SK-N-SH (cell line): ENCODE data around the gene CASK. TPM values are rescaled to one million over a fixed set of nuclear protein-coding genes. Genes with fewer than 3 reads are reported as not detected.

ENCODE experiments used
- CTCF ChIA-PET: fragments of 300-600, 350-600 bp; formaldehyde crosslinking; extraction: SDS; loops from one replicate; lab custom pipeline; 2021; lab: Yijun Ruan, JAX
- POLR2A ChIA-PET: fragments of 350-600 bp; sonication (Branson Sonifier 250); formaldehyde crosslinking; extraction: SDS; loops from one replicate; lab custom pipeline; 2020; ENCODE audit warnings: antibody characterized with exemption, inconsistent platforms; lab: Yijun Ruan, JAX
- DNase-seq: peaks from one replicate; pipeline ENCODE4 v3.0.0; 2012
- H2AFZ ChIP-seq: fragments of 200-600 bp; sonication (generic); 2 replicates; pipeline ENCODE4 v1.8.1; 2016; ENCODE audit warnings: antibody characterized with exemption, mild to moderate bottlenecking, low read depth
- H3F3A ChIP-seq: fragments of 200-600 bp; sonication (generic); replicated peaks from 2 replicates; pipeline ENCODE3; 2016; ENCODE audit warnings: antibody characterized with exemption, mild to moderate bottlenecking; ENCODE audit not compliant: insufficient read depth
- H3K27ac ChIP-seq, 2 experiments: fragments of 200-500 bp in 1 of 2; fragments of 200-600 bp in 1 of 2; sonication (Bioruptor generic) in 1 of 2; sonication (generic), shearing (Covaris generic) in 1 of 2; 2 replicates each; pipeline versions ENCODE4 v1.5.1 to v1.6.1; 2014 to 2016; ENCODE audit warnings: low read depth in 2 of 2, inconsistent platforms in 1 of 2, low read length in 1 of 2, mild to moderate bottlenecking in 1 of 2, mixed read lengths in 1 of 2
- H3K27me3 ChIP-seq: fragments of 200-600 bp; sonication (generic), shearing (Covaris generic); 2 replicates; pipeline ENCODE4 v1.6.1; 2016; ENCODE audit warnings: mixed run types; ENCODE audit not compliant: insufficient read depth
- H3K36me3 ChIP-seq, 2 experiments: fragments of 200-500 bp in 1 of 2; fragments of 200-600 bp in 1 of 2; sonication (Bioruptor generic) in 1 of 2; sonication (generic) in 1 of 2; replicated peaks in 1 of 2; 2 replicates each; pipeline versions ENCODE3 to v1.5.1; 2014 to 2016; ENCODE audit warnings: low read length in 1 of 2, mild to moderate bottlenecking in 1 of 2; ENCODE audit not compliant: insufficient read depth in 2 of 2, control insufficient read depth in 1 of 2
- H3K4me1 ChIP-seq, 2 experiments: fragments of 200-500 bp in 1 of 2; fragments of 200-600 bp in 1 of 2; sonication (Bioruptor generic) in 1 of 2; sonication (generic), shearing (Covaris generic) in 1 of 2; 2 replicates each; pipeline versions ENCODE4 v1.5.1 to v1.6.1; 2014 to 2016; ENCODE audit warnings: low read depth in 1 of 2, low read length in 1 of 2, mixed run types in 1 of 2; ENCODE audit not compliant: insufficient read depth in 2 of 2, control insufficient read depth in 1 of 2
- H3K4me2 ChIP-seq: fragments of 200-600 bp; sonication (generic), shearing (Covaris generic); 2 replicates; pipeline ENCODE4 v1.6.1; 2017; ENCODE audit warnings: mixed run types
- H3K4me3 ChIP-seq, 2 experiments: fragments of 200-500 bp in 1 of 2; fragments of 200-600 bp in 1 of 2; sonication (Bioruptor generic) in 1 of 2; sonication (generic), shearing (Covaris generic) in 1 of 2; 2 replicates each; pipeline versions ENCODE4 v1.5.1 to v1.8.1; 2014 to 2016; ENCODE audit warnings: low read depth in 2 of 2, inconsistent platforms in 1 of 2, low read length in 1 of 2, mild to moderate bottlenecking in 1 of 2, mixed read lengths in 1 of 2, moderate library complexity in 1 of 2
- H3K79me2 ChIP-seq: fragments of 200-600 bp; sonication (generic); 2 replicates; pipeline ENCODE4 v1.8.1; 2017; ENCODE audit warnings: mild to moderate bottlenecking; ENCODE audit not compliant: insufficient read depth
- H3K9ac ChIP-seq: fragments of 200-600 bp; sonication (generic); 2 replicates; pipeline ENCODE4 v1.6.1; 2017; ENCODE audit warnings: mixed run types
- H3K9me2 ChIP-seq: fragments of 200-600 bp; sonication (generic); 2 replicates; pipeline ENCODE4 v1.6.1; 2017; ENCODE audit warnings: mixed run types
- H3K9me3 ChIP-seq: fragments of 200-600 bp; sonication (generic); 2 replicates; pipeline ENCODE4 v1.6.1; 2017; ENCODE audit warnings: mixed run types, mild to moderate bottlenecking, moderate library complexity
- H4K20me1 ChIP-seq: fragments of 200-600 bp; sonication (generic); 2 replicates; pipeline ENCODE4 v1.6.1; 2017; ENCODE audit warnings: mild to moderate bottlenecking, mixed run types; ENCODE audit not compliant: insufficient read depth
- CHD2 ChIP-seq: fragments of 150-350 bp; IDR thresholded peaks from 2 replicates; pipeline ENCODE4 v1.6.1; 2018; ENCODE audit warnings: low read length; ENCODE audit not compliant: partially characterized antibody
- CTCF ChIP-seq: fragments of 200-600 bp; sonication (generic); IDR thresholded peaks from 2 replicates; pipeline ENCODE4 v1.6.1; 2017; ENCODE audit warnings: antibody characterized with exemption, mild to moderate bottlenecking, moderate library complexity
- ELF1 ChIP-seq: IDR thresholded peaks from 2 replicates; pipeline ENCODE4 v1.4.0; 2012
- EP300 ChIP-seq, 2 experiments: IDR thresholded peaks; 2 replicates each; pipeline versions ENCODE4 v1.4.0 to v1.6.1; 2012; ENCODE audit warnings: borderline replicate concordance in 1 of 2, low read depth in 1 of 2, low read length in 1 of 2
- FOSL2 ChIP-seq: IDR thresholded peaks from 2 replicates; pipeline ENCODE4 v1.4.0; 2012; ENCODE audit warnings: low read depth, mild to moderate bottlenecking, moderate library complexity, borderline replicate concordance
- FOXJ3 ChIP-seq: sonication (generic); formaldehyde crosslinking; IDR thresholded peaks from 2 replicates; pipeline ENCODE4 v1.5.1; 2020; ENCODE audit warnings: mild to moderate bottlenecking, missing genetic modification reagents
- FOXM1 ChIP-seq: IDR thresholded peaks from 2 replicates; pipeline ENCODE4 v1.4.0; 2012; ENCODE audit warnings: low read depth, mild to moderate bottlenecking
- GABPA ChIP-seq: IDR thresholded peaks from 2 replicates; pipeline ENCODE4 v1.4.0; 2012; ENCODE audit warnings: low read depth, mild to moderate bottlenecking
- GATA2 ChIP-seq: sonication (generic); formaldehyde crosslinking; IDR thresholded peaks from 2 replicates; pipeline ENCODE4 v1.5.0; 2020; ENCODE audit warnings: mild to moderate bottlenecking, missing genetic modification reagents
- IRF3 ChIP-seq: fragments of 150-350 bp; IDR thresholded peaks from 2 replicates; pipeline ENCODE4 v1.6.1; 2016; ENCODE audit warnings: mild to moderate bottlenecking, low read depth, low read length
- MXI1 ChIP-seq: IDR thresholded peaks from 2 replicates; pipeline ENCODE4 v1.6.1; 2012; ENCODE audit warnings: mild to moderate bottlenecking, low read depth, low read length, improper control_type of control experiment
- PBX3 ChIP-seq: IDR thresholded peaks from 2 replicates; pipeline ENCODE4; 2012
- POLR2AphosphoS5 ChIP-seq: IDR thresholded peaks from 2 replicates; pipeline ENCODE4 v1.6.1; 2012; ENCODE audit warnings: low read depth, low read length
- RAD21 ChIP-seq: IDR thresholded peaks from 2 replicates; pipeline ENCODE4 v1.6.1; 2012; ENCODE audit warnings: mild to moderate bottlenecking, low read length
- RCOR1 ChIP-seq: fragments of 150-350 bp; IDR thresholded peaks from 2 replicates; pipeline ENCODE4 v1.6.1; 2017; ENCODE audit warnings: antibody characterized with exemption, low read length
- RFX5 ChIP-seq: IDR thresholded peaks from 2 replicates; pipeline ENCODE4 v1.6.1; 2012; ENCODE audit warnings: mild to moderate bottlenecking, improper control_type of control experiment, low read length
- SIN3A ChIP-seq: IDR thresholded peaks from 2 replicates; pipeline ENCODE4 v1.6.1; 2012; ENCODE audit warnings: low read depth, mild to moderate bottlenecking, low read length, moderate library complexity, borderline replicate concordance
- SMC3 ChIP-seq: IDR thresholded peaks from 2 replicates; pipeline ENCODE4 v1.6.1; 2012; ENCODE audit warnings: low read depth, low read length, improper control_type of control experiment
- TCF12 ChIP-seq: IDR thresholded peaks from 2 replicates; pipeline ENCODE4 v1.4.0; 2012
- TEAD4 ChIP-seq: IDR thresholded peaks from 2 replicates; pipeline ENCODE4 v1.4.0; 2012; ENCODE audit warnings: mild to moderate bottlenecking, borderline replicate concordance; ENCODE audit not compliant: insufficient read depth
- WGBS: methylation state at CpG from one replicate; pipeline ENCODE4 v1.1.6; 2017; ENCODE audit warnings: low lambda C conversion rate; 5-methylcytosine and 5-hydroxymethylcytosine counted together
- polyA plus RNA-seq, 3 experiments: library from polyadenylated mRNA; depleted of rRNA; stranded (reverse); fragments of >200 nt; gene quantifications; 2 replicates each; pipeline ENCODE4 v1.2.3, GENCODE V29; 2012

CASK gene
- polyA plus RNA-seq, 1 of the 3 experiments (the other 2 are of a cell fraction), result 7.0 TPM

- no peak for TF ChIP-seq IRF3
- TF ChIP-seq MXI1, result no peak
- TF ChIP-seq TEAD4, result no peak
These were observed 258.9 kb downstream of the CASK start (continued) for GRCh38 chrX:41664375-41664901.

GRCh38 chrX:41661366-41662095 is 261.8 kb downstream of the CASK start:
- H3F3A ChIP-seq, result no peaks in the 10 kb centered on the region
- no peaks in the 10 kb centered on the region for H3K27me3 ChIP-seq
- no peak overlapping the region for H2AFZ ChIP-seq
- WGBS, result 26% methylated on average over 2 of the region's 2 CpGs
- H3K27ac ChIP-seq, result peak overlapping the region in 1 of 2 experiments; percentile 12; a peak in 1 of 4 replicates
- no peaks in the 10 kb centered on the region for H3K4me1 ChIP-seq
- no peaks in the 10 kb centered on the region for H3K9me2 ChIP-seq
- H3K4me3 ChIP-seq, result no peak overlapping the region
- POLR2A ChIA-PET, result no interaction called here
- H3K79me2 ChIP-seq, result no peaks in the 10 kb centered on the region
- no peaks in the 10 kb centered on the region for H4K20me1 ChIP-seq
- H3K4me2 ChIP-seq, result no peak overlapping the region
- no peak for DNase-seq
- H3K9ac ChIP-seq, result no peak overlapping the region
- TF ChIP-seq POLR2AphosphoS5 (no peak), GABPA (no peak), FOXJ3 (CRISPR knock-in tag) (no peak), TEAD4 (no peak), RAD21 (no peak), CTCF (no peak), FOXM1 (no peak), IRF3 (no peak), EP300 (IDR thresholded peaks at IDR 0.05; ENCODE audit: borderline replicate concordance in 1 of 2, low read depth in 1 of 2, low read length in 1 of 2) (no peak), CHD2 (no peak), RCOR1 (no peak), MXI1 (no peak), ELF1 (no peak), SMC3 (no peak), PBX3 (no peak), RFX5 (no peak), GATA2 (CRISPR knock-in tag) (no peak), TCF12 (no peak), SIN3A (no peak), FOSL2 (no peak)
- TF ChIP-seq, all 33 proteins: peak for 0
- CTCF ChIA-PET, result no interaction called here
- Histone ChIP-seq H3K9me3 (no peaks in the 10 kb centered on the region), H3K36me3 (peaks cover 0 to 8% of the 10 kb centered on the region in 2 experiments)
